Posterior vena cava (tissue), 2 donors: ENCODE data around the gene MARS1. TPM values are rescaled to one million over a fixed set of nuclear protein-coding genes. Genes with fewer than 3 reads are reported as not detected.
"Not testable (repeated sequence)": the region's sequence is repeated elsewhere in the genome, so short reads cannot be mapped to it uniquely, and the experiment has no call there.

Experiments used
- DNase-seq: peaks from one replicate; pipeline ENCODE4 v3.0.0-alpha.2; 2020; ENCODE audit warnings: low spot score
- intact Hi-C, 2 donors: fragments of 100-400 bp; cut with DNase I; formaldehyde crosslinking; loops; one replicate each; pipeline versions ENCODE4 v1.14.1 to v1.14.2; 2022 to 2023
- microRNA-seq, 2 donors: library from miRNA; unstranded; fragments of <30 nt; microRNA quantifications; one replicate each; pipeline ENCODE4 v1.2.0, GENCODE V29; 2020 to 2021; ENCODE audit warnings: borderline microRNAs expressed in 2 of 2
- total RNA-seq, 2 donors: library from RNA; stranded (reverse); fragmentation: NEBNext Ultra II Directional; extraction: Animal tissue kit (Norgen Biotek cat#: 25700); gene quantifications; one replicate each; pipeline ENCODE4 v1.2.1, GENCODE V29; 2021
- donor health status: DM: yes; HTN: yes; CAD: no.
- donor health status: DM: yes; HTN: yes; CAD: no.

The MARS1 gene
- total RNA-seq, 2 donors from 2014 or later = 135 to 142 TPM

- peak; percentile 25 for DNase-seq
- intact Hi-C loops = no loop called here
These were observed 65.0 kb downstream of the MARS1 start for GRCh38 chr12:57552835-57553313.

- DNase-seq = no peak
- intact Hi-C loops = no loop called here
These were observed 65.7 kb downstream of the MARS1 start for GRCh38 chr12:57553343-57554202.

GRCh38 chr12:57554453-57554852, 66.6 kb downstream of the MARS1 start:
- intact Hi-C loops = no loop called here
- DNase-seq = no peak

GRCh38 chr12:57554897-57555296, 67.0 kb downstream of the MARS1 start:
- intact Hi-C loops = no loop called here
- no peak for DNase-seq

DNA sequence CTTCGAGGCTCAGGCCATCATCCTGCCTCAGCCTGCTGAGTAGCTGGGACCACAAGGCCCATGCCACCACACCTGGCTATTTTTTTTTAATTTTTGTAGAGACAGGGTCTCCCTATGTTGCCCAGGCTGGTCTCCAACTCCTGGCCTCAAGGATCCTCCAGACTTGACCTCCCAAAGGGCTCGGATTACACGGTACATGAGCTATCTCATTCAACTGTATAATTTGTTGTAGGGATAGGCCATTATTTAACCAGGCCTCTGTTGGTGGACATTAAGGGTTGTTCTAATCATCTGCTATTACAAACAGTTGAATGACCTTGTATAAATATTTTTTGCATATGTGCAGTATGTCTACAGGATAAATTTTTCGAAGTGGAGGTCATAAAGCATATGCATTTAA, 71.0 kb downstream of the MARS1 start:
- no peak for DNase-seq
- intact Hi-C loops = no loop called here

- no peak for DNase-seq
- intact Hi-C loops = no loop called here
These were observed 72.6 kb downstream of the MARS1 start for GRCh38 chr12:57560516-57560915.

GRCh38 chr12:57561117-57561516, 73.2 kb downstream of the MARS1 start:
- intact Hi-C loops, DNase-seq: not testable (repeated sequence)

DNA sequence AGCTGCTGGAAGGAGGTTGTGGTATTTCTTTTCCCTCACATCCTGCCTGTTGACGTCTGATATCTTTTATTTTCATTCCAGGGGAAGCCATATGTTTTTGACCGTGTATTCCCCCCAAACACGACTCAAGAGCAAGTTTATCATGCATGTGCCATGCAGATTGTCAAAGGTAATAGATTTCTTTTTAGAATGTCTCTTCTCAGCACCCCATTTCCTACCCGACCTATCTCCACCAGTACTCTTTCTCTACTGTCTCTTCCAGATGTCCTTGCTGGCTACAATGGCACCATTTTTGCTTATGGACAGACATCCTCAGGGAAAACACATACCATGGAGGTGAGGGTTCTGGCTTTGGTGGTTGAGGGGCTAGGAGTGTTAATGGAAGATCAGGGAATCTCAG, 75.5 kb downstream of the MARS1 start:
- no peak for DNase-seq
- intact Hi-C loops = no loop called here

GRCh38 chr12:57564178-57564740, 76.4 kb downstream of the MARS1 start:
- intact Hi-C loops = no loop called here
- DNase-seq = no peak

Small RNA genes within 50 kb of the gene (microRNA-seq; reads per million reads assigned to microRNA genes)
- 0.32 to 0.78 reads per million in 2 donors for gene MIR616
- 0 to 1.3 reads per million in 2 donors for gene MIR6758

Other genes with a start within 250 kb of the MARS1 start
- gene STAC3, start 236.9 kb upstream of the MARS1 start, total RNA-seq = 1 to 10 TPM; 1.2 to 2.8 TPM
- 10 to 100 TPM; 49.7 to 51.8 TPM for gene R3HDM2, start 57.0 kb upstream of the MARS1 start, total RNA-seq
- not detected for gene INHBC, start 53.3 kb upstream of the MARS1 start, total RNA-seq
- gene INHBE, start 32.8 kb upstream of the MARS1 start, total RNA-seq = not detected
- gene GLI1, start 28.3 kb upstream of the MARS1 start, total RNA-seq = 1 to 10 TPM in 1 of 2 donors, under 1 TPM in 1; 0.90 to 3.2 TPM
- 10 to 100 TPM; 12.7 to 20.7 TPM for gene ARHGAP9, start 8.2 kb upstream of the MARS1 start, total RNA-seq
- gene DDIT3, start 32.4 kb downstream of the MARS1 start, total RNA-seq = 10 to 100 TPM; 34.0 to 43.8 TPM
- gene MBD6, start 34.8 kb downstream of the MARS1 start, total RNA-seq = 10 to 100 TPM; 46.5 to 49.1 TPM
- 100 to 1,000 TPM in 1 of 2 donors, 10 to 100 TPM in 1; 90.6 to 104 TPM for gene DCTN2, start 59.1 kb downstream of the MARS1 start, total RNA-seq
- gene KIF5A, start 62.0 kb downstream of the MARS1 start, total RNA-seq = under 1 TPM; 0.10 to 0.14 TPM
- gene PIP4K2C, start 103.1 kb downstream of the MARS1 start, total RNA-seq = 10 to 100 TPM; 26.0 to 27.4 TPM
- gene DTX3, start 116.8 kb downstream of the MARS1 start, total RNA-seq = 10 to 100 TPM; 32.4 to 35.6 TPM
- 10 to 100 TPM; 78.8 to 82.8 TPM for gene ARHGEF25, start 123.4 kb downstream of the MARS1 start, total RNA-seq
- gene B4GALNT1, start 145.1 kb downstream of the MARS1 start, total RNA-seq = 1 to 10 TPM; 4.3 to 6.0 TPM
- 100 to 1,000 TPM; 186 to 279 TPM for gene OS9, start 206.1 kb downstream of the MARS1 start, total RNA-seq